DMS114 treated with DMSO at 0.1 percent for 48 hours (cell line): ENCODE measurements around the gene CRTC3.
"Not testable (repeated sequence)": the region's sequence is repeated elsewhere in the genome, so short reads cannot be mapped to it uniquely, and the experiment has no call there.

Source experiments
- DNase-seq: peaks from one replicate; lab custom pipeline; 2025; ENCODE audit not compliant: unreplicated experiment; lab: John Stamatoyannopoulos, UW

CRTC3 gene

GRCh38 chr15:90618330-90619125 lies 88.8 kb downstream of the CRTC3 start:
- no peak for DNase-seq

- DNase-seq, result no peak
Measured at GRCh38 chr15:90619468-90619867, 89.7 kb downstream of the CRTC3 start.

GRCh38 chr15:90619939-90620338 lies 90.2 kb downstream of the CRTC3 start:
- no peak for DNase-seq

- DNase-seq, result no peak
Measured at GRCh38 chr15:90620379-90621067, 90.8 kb downstream of the CRTC3 start.

- no peak for DNase-seq
Measured at GRCh38 chr15:90623854-90624253, 94.1 kb downstream of the CRTC3 start.

GRCh38 chr15:90624278-90624981 lies 94.7 kb downstream of the CRTC3 start:
- no peak for DNase-seq

- no peak for DNase-seq
Measured at GRCh38 chr15:90625037-90625436, 95.3 kb downstream of the CRTC3 start.

GRCh38 chr15:90629217-90629616 lies 99.5 kb downstream of the CRTC3 start:
- DNase-seq, result no peak

- DNase-seq, result no peak
Measured at GRCh38 chr15:90633360-90633759, 103.6 kb downstream of the CRTC3 start.

- DNase-seq, result not testable (repeated sequence)
Measured at GRCh38 chr15:90636993-90637392, 107.3 kb downstream of the CRTC3 start.

GRCh38 chr15:90637693-90638092 lies 108.0 kb downstream of the CRTC3 start:
- DNase-seq, result no peak

GRCh38 chr15:90638201-90638691 lies 108.5 kb downstream of the CRTC3 start:
- no peak for DNase-seq

GRCh38 chr15:90638963-90639362 lies 109.2 kb downstream of the CRTC3 start:
- DNase-seq, result no peak

GRCh38 chr15:90640862-90641261 lies 111.1 kb downstream of the CRTC3 start:
- DNase-seq, result no peak

- DNase-seq, result no peak
Measured at GRCh38 chr15:90641581-90642463, 112.1 kb downstream of the CRTC3 start.

- DNase-seq, result peak; percentile 14
Measured at GRCh38 chr15:90642464-90643300, 113.0 kb downstream of the CRTC3 start.

- no peak for DNase-seq
Measured at GRCh38 chr15:90643301-90643632, 113.5 kb downstream of the CRTC3 start.

- DNase-seq, result no peak
Measured at GRCh38 chr15:90644526-90644925, 114.8 kb downstream of the CRTC3 start.

- DNase-seq, result no peak
Measured at GRCh38 chr15:90644952-90645725, 115.4 kb downstream of the CRTC3 start.
